ENCODE data around the gene C5. TPM values are rescaled to one million over a fixed set of nuclear protein-coding genes. Genes with fewer than 3 reads are reported as not detected.
"Not testable (repeated sequence)": the region's sequence is repeated elsewhere in the genome, so short reads cannot be mapped to it uniquely, and the experiment has no call there.

C5 gene
- total RNA-seq, 2 donors from 2014 or later: 3.5 to 11.1 TPM

GRCh38 chr9:121053544-121053943 lies 3.5 kb upstream of the C5 start:
- DNase-seq (ENCODE audit: low spot score): no peak
- no peaks in the 10 kb centered on the region for H3K9me3 ChIP-seq
- H3K27me3 ChIP-seq (replicated peaks; ENCODE audit: insufficient read depth): no peaks in the 10 kb centered on the region
- no peaks in the 10 kb centered on the region for H3K4me1 ChIP-seq (replicated peaks)
- WGBS: 62% methylated on average over 4 of the region's 4 CpGs
- H3K27ac ChIP-seq: no peak overlapping the region
- H3K4me3 ChIP-seq: no peak overlapping the region
- TF ChIP-seq POLR2AphosphoS5 (IDR thresholded peaks at IDR 0.05) (no peak), POLR2A (IDR thresholded peaks at IDR 0.05) (no peak)
- TF ChIP-seq, protein P1, sequence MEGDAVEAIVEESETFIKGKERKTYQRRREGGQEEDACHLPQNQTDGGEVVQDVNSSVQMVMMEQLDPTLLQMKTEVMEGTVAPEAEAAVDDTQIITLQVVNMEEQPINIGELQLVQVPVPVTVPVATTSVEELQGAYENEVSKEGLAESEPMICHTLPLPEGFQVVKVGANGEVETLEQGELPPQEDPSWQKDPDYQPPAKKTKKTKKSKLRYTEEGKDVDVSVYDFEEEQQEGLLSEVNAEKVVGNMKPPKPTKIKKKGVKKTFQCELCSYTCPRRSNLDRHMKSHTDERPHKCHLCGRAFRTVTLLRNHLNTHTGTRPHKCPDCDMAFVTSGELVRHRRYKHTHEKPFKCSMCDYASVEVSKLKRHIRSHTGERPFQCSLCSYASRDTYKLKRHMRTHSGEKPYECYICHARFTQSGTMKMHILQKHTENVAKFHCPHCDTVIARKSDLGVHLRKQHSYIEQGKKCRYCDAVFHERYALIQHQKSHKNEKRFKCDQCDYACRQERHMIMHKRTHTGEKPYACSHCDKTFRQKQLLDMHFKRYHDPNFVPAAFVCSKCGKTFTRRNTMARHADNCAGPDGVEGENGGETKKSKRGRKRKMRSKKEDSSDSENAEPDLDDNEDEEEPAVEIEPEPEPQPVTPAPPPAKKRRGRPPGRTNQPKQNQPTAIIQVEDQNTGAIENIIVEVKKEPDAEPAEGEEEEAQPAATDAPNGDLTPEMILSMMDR (IDR thresholded peaks at IDR 0.05): no peak
- intact Hi-C loops (cut with DNase I): no loop called here
- H3K36me3 ChIP-seq: no peaks in the 10 kb centered on the region

GRCh38 chr9:121048618-121049017 lies 1.5 kb downstream of the C5 start:
- no peak for DNase-seq (ENCODE audit: low spot score)
- H3K27ac ChIP-seq: no peak overlapping the region
- H3K27me3 ChIP-seq (replicated peaks; ENCODE audit: insufficient read depth): no peaks in the 10 kb centered on the region
- TF ChIP-seq POLR2AphosphoS5 (IDR thresholded peaks at IDR 0.05) (no peak), POLR2A (IDR thresholded peaks at IDR 0.05) (no peak)
- TF ChIP-seq, protein P1 (IDR thresholded peaks at IDR 0.05): no peak
- intact Hi-C loops (cut with DNase I): no loop called here
- no peaks in the 10 kb centered on the region for H3K36me3 ChIP-seq
- no peaks in the 10 kb centered on the region for H3K4me1 ChIP-seq (replicated peaks)
- H3K4me3 ChIP-seq: no peak overlapping the region
- no peaks in the 10 kb centered on the region for H3K9me3 ChIP-seq

DNA sequence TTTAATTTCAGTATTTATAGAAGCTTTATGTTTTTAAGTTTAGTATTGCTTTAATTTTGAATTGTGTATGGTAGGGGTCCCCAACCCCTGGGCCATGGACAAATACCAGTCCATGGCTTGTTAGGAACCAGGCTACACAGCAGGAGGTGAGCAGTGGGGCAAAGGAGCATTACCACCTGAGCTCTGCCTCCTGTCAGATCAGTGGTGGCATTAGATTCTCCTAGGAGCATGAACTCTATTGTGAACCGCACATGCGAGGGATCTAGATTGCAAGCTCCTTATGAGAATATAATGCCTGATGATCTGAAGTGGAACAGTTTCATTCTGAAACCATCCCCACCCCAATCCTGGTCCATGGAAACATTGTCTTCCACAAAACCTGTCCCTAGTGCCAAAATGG lies 1.9 kb downstream of the C5 start:
- Histone ChIP-seq H3K27ac (no peak overlapping the region), H3K36me3 (no peaks in the 10 kb centered on the region), H3K4me3 (no peak overlapping the region), H3K27me3 (replicated peaks; ENCODE audit: insufficient read depth) (no peaks in the 10 kb centered on the region), H3K4me1 (replicated peaks) (no peaks in the 10 kb centered on the region), H3K9me3 (no peaks in the 10 kb centered on the region)
- no peak for DNase-seq (ENCODE audit: low spot score)
- intact Hi-C loops (cut with DNase I): no loop called here
- 100% methylated on average over 2 of the region's 2 CpGs for WGBS
- TF ChIP-seq, protein P1 (IDR thresholded peaks at IDR 0.05): no peak
- no peak for TF ChIP-seq POLR2A (IDR thresholded peaks at IDR 0.05)
- TF ChIP-seq POLR2AphosphoS5 (IDR thresholded peaks at IDR 0.05): no peak

DNA sequence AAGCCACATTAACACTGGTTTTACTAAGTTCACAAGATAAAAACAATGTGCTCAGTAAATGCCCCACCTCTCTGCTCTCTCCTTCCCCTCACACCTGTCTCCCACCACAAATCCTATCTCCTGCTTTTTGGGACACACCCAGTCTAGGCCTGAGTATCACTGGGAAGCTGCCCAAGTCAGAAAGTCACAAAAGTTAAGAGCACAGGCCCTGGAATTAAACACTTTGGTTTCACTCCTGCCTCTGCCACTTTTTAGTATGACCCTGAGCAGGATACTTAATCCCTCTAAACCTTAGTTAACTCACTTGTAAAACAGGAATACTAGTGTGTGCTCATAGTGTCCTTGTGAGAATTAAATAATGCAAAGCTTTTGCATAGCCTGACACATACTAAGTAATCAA lies 11.3 kb downstream of the C5 start:
- no peak for TF ChIP-seq POLR2AphosphoS5 (IDR thresholded peaks at IDR 0.05)
- TF ChIP-seq, protein P1 (IDR thresholded peaks at IDR 0.05): no peak
- TF ChIP-seq POLR2A (IDR thresholded peaks at IDR 0.05): no peak
- no peaks in the 10 kb centered on the region for H3K9me3 ChIP-seq

GRCh38 chr9:121038362-121038761 lies 11.7 kb downstream of the C5 start:
- 66% methylated on average over 2 of the region's 2 CpGs for WGBS
- no peaks in the 10 kb centered on the region for H3K9me3 ChIP-seq
- no peak for DNase-seq (ENCODE audit: low spot score)
- no peak overlapping the region for H3K4me3 ChIP-seq
- no peaks in the 10 kb centered on the region for H3K4me1 ChIP-seq (replicated peaks)
- no peaks in the 10 kb centered on the region for H3K27me3 ChIP-seq (replicated peaks; ENCODE audit: insufficient read depth)
- H3K36me3 ChIP-seq: no peaks in the 10 kb centered on the region
- TF ChIP-seq, protein P1 (IDR thresholded peaks at IDR 0.05): no peak
- TF ChIP-seq POLR2AphosphoS5 (IDR thresholded peaks at IDR 0.05): no peak
- no peak for TF ChIP-seq POLR2A (IDR thresholded peaks at IDR 0.05)
- no peak overlapping the region for H3K27ac ChIP-seq
- intact Hi-C loops (cut with DNase I): no loop called here

More for the DNA sequence above, 11.3 kb downstream of the C5 start:
- intact Hi-C loops (cut with DNase I): no loop called here
- H3K27ac ChIP-seq: no peak overlapping the region
- no peak for DNase-seq (ENCODE audit: low spot score)
- no peak overlapping the region for H3K4me3 ChIP-seq
- no peaks in the 10 kb centered on the region for H3K36me3 ChIP-seq
- no peaks in the 10 kb centered on the region for H3K4me1 ChIP-seq (replicated peaks)
- no peaks in the 10 kb centered on the region for H3K27me3 ChIP-seq (replicated peaks; ENCODE audit: insufficient read depth)

- DNase-seq (ENCODE audit: low spot score); H3K36me3 ChIP-seq; intact Hi-C loops (cut with DNase I); H3K4me3 ChIP-seq; H3K9me3 ChIP-seq; H3K4me1 ChIP-seq (replicated peaks); H3K27ac ChIP-seq; H3K27me3 ChIP-seq (replicated peaks; ENCODE audit: insufficient read depth): not testable (repeated sequence)
Observed at GRCh38 chr9:121035717-121036116, 14.4 kb downstream of the C5 start.
